HG02884 (cell line): Measurements from ENCODE around the gene CNGA2.
A peak's percentile ranks its signal among the peaks of the same experiment; 100 is the strongest.

ENCODE experiments used
- ATAC-seq: cut with Tn5 transposase; IDR thresholded peaks from one replicate; pipeline ENCODE4 v1.9.1; 2021; ENCODE audit warnings: mild to moderate bottlenecking, moderate library complexity; ENCODE audit not compliant: unreplicated experiment

CNGA2 gene

GRCh38 chrX:151711154-151711553 lies 23.4 kb upstream of the CNGA2 start:
- ATAC-seq = no peak

GRCh38 chrX:151711787-151712186 lies 22.8 kb upstream of the CNGA2 start:
- ATAC-seq = no peak

- no peak for ATAC-seq
Observed at GRCh38 chrX:151712253-151712652, 22.3 kb upstream of the CNGA2 start.

- ATAC-seq = peak; percentile 45
Observed at GRCh38 chrX:151713849-151714248, 20.7 kb upstream of the CNGA2 start.

GRCh38 chrX:151714362-151714761 lies 20.2 kb upstream of the CNGA2 start:
- no peak for ATAC-seq

- ATAC-seq = no peak
Observed at GRCh38 chrX:151715752-151716151, 18.8 kb upstream of the CNGA2 start, which contains the start of gene FATE1. FATE1 (plus strand) TSS chrX:151716035; CDS start chrX:151716120, 85 bp downstream.

- no peak for ATAC-seq
Observed at GRCh38 chrX:151722241-151722846, 12.2 kb upstream of the CNGA2 start.

- ATAC-seq = no peak
Observed at GRCh38 chrX:151723156-151723760, 11.3 kb upstream of the CNGA2 start.

GRCh38 chrX:151724563-151725337 lies 9.8 kb upstream of the CNGA2 start:
- ATAC-seq = no peak

GRCh38 chrX:151725338-151725614 lies 9.3 kb upstream of the CNGA2 start:
- no peak for ATAC-seq

GRCh38 chrX:151726751-151727150 lies 7.8 kb upstream of the CNGA2 start:
- ATAC-seq = no peak

GRCh38 chrX:151727346-151727745 lies 7.2 kb upstream of the CNGA2 start:
- no peak for ATAC-seq

GRCh38 chrX:151729056-151729725 lies 5.4 kb upstream of the CNGA2 start:
- ATAC-seq = no peak

GRCh38 chrX:151735219-151735618 lies 673 bp downstream of the CNGA2 start:
- ATAC-seq = no peak

GRCh38 chrX:151736685-151737084 lies 2.1 kb downstream of the CNGA2 start:
- ATAC-seq = no peak

- no peak for ATAC-seq
Observed at GRCh38 chrX:151737494-151737893, 2.9 kb downstream of the CNGA2 start.

- no peak for ATAC-seq
Observed at GRCh38 chrX:151738751-151739150, 4.2 kb downstream of the CNGA2 start.

- ATAC-seq = no peak
Observed at GRCh38 chrX:151741606-151742005, 7.1 kb downstream of the CNGA2 start.

- no peak for ATAC-seq
Observed at GRCh38 chrX:151742311-151742710, 7.8 kb downstream of the CNGA2 start.

GRCh38 chrX:151743651-151744470 lies 9.3 kb downstream of the CNGA2 start:
- no peak for ATAC-seq

- ATAC-seq = no peak
Observed at GRCh38 chrX:151745651-151746050, 11.1 kb downstream of the CNGA2 start.
